Amniotic epithelial cell (primary cell): ENCODE data around the gene GLDC.
A peak's percentile ranks its signal among the peaks of the same experiment; 100 is the strongest.
"Not testable (repeated sequence)": the region's sequence is repeated elsewhere in the genome, so short reads cannot be mapped to it uniquely, and the experiment has no call there.

Source experiments
- DNase-seq: peaks from one replicate; pipeline ENCODE4 v3.0.0-alpha.2; 2010; ENCODE audit warnings: low read depth

Gene GLDC

DNA sequence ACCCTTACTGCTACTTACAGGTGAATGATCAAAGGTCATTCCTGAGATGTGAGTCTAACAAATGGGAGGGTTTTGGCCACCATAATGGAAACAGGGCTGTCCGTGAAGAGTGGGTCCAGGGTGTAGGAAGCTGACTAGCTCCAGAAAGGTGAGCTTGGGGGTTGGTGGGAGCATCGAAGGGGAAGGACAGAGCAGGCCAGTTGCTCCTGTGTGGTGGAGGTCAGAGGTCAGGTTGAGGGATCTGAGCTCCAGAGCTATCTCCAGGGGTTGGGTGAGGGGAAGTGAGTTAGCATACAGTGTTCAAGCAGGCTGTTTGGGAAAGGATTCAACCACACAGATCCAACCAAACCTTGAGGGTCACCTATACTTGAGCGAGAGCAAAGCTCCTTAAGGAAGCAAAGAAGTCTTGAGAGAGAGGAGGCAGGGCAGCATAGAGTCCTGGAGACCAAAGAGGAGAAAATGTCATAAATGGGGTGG lies 18.7 kb upstream of the GLDC start:
- no peak for DNase-seq

- no peak for DNase-seq
Observed at GRCh38 chr9:6660512-6660911, 15.0 kb upstream of the GLDC start.

DNA sequence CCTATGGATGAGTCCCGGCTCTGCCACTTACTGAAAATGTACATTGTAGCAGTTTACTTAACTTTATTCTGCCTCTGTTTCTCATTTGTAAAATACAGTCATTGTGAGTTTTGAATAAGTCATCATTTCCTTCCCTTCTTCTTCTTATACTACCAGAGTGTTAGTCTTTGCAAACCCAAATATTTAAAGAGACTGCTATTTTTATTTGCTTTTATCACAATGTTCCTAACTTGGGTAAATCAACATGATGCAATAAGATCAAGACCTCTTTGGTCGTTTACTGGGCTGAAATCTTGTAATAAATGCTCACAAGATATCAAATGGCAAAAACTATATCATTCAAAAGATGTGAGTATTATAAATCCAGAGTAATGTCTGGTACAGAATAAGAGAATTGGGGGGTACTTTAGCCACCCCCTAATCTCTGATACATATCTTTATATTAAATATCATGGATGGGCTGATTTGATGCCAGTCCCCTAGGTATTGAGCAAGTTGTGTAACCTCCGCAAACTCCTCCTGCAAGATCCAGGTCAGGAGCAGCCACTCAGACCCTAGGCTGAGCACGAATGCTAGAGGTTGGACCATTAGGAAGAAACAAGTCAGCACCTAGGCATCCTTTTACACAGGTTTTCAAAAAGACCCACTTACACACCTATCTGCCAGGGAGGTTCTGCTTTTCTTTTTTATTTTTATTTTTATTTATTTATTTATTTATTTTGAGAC lies 13.3 kb upstream of the GLDC start:
- DNase-seq: no peak

- DNase-seq: no peak
Observed at GRCh38 chr9:6656614-6657300, 11.2 kb upstream of the GLDC start.

DNA sequence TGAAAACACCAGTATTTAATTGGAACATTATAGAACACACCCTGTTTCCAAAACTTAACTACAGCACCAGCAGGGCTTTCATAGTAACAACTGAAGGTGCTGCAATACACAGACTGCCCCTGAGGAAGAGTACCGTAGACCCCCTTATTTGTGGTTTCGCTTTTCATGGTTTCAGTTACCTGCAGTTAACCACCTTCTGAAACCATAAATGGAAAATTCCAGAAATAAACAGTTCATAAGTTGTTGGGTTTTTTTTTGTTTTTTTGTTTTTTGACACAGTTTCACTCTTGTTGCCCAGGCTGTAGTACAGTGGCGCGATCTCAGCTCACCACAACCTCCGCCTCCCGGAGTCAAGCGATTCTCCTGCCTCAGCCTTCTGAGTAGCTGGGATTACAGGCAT lies 9.5 kb upstream of the GLDC start:
- DNase-seq: no peak

DNA sequence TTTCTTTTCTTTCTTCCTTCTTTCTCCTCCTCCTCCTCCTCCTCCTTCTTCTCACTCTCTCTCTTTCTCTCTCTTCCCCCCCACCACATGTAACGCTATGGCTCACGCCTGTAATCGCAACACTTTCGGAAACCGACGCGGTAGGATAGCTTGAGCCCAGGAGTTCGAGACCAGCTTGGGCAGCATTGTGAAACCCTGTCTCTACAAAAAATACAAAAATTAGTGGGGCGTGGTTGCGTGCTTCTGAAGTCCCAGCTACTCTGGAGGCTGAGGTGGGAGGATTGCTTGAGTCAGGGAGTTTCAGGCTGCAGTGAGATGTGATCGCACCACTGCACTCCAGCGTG lies 736 bp upstream of the GLDC start:
- DNase-seq: no peak

DNA sequence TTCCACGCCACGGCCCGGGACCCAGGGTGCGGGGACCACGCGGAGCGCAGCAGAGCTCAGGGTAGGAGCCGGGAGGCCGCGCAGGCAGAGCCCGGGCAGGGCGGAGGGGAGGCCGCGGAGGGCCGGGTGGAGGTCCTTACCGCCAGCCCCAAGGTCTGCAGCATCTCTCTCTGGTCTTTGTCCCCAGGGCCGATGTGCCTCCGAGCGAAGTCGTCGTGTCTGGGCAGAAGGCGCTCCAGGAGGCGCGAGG lies 499 bp downstream of the GLDC start:
- not testable (repeated sequence) for DNase-seq

DNA sequence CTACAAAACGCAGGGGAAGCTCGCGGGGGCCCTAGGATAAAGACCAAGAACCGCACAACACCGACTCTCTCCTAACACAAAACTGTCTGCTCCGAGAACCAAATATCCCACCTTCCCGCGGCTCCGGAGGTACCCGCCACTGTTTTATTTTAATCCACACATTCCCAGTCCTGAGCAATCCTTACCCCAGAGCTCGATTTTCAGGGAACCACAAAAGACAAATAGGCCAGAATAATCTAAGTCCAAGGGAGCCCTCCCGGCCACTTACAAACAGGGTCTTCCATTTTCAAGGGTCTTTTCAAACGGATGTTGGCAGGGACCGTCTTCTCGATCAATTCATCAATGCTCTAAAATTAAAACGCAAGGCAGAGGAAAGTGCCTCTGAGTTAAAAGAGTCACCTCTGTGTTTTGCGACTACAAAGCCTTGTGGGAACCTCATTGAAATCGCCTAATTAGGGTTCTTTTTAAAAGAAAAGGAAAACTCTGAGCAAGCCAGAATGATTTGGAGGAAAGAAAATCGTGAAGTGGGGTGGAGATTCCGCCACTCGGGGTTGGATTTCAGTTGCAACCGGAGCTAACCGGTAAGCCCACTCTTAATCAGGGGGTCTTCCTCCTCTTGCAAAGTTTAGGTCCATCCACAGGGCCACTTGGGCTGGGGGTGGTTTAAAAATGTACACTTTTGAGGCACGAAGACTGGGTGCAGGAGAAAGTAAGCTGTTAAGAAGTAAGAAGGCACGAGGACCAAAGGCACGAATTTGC lies 1.0 kb downstream of the GLDC start:
- no peak for DNase-seq

DNA sequence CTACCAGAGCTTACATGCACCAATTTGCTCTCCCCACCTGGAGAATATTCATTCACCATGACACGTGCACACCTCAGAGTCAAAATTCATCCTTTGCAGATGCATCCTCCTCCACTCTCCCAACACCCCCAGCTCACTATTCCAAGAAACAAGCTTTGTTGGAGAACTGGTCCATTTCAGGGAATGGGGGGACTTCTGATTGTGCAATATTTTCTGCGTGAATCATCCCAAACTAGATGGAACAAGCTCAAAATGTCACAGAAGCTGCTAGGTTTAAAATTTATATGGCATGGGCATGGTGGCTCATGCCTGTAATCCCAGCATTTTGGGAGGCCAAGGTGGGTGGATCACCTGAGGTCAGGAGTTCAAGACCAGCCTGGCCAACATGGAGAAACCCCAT lies 3.6 kb downstream of the GLDC start:
- DNase-seq: no peak

GRCh38 chr9:6641561-6641960 lies 4.0 kb downstream of the GLDC start:
- DNase-seq: peak; percentile 8

DNA sequence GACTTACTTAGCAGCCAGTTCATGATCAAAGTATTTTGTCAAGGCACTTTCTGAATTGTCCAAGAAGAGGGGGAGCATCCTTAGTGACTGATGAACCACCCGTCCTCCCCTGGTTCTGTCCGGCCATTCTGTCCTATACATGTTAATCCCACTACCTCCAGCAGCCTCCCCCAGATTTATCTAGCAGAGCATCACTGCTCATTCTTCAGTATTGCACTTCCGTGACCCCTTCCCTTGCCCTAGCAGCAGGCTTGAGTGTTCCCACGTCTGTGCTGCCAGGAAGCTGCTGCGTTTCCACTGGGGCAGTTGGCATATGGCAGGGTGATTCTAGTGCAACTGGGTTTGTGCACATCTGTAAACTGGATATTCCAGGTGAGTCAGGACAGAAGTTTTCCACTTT lies 4.5 kb downstream of the GLDC start:
- no peak for DNase-seq

- no peak for DNase-seq
Observed at GRCh38 chr9:6640268-6641051, 5.1 kb downstream of the GLDC start.

GRCh38 chr9:6639622-6640021 lies 5.9 kb downstream of the GLDC start:
- DNase-seq: no peak

DNA sequence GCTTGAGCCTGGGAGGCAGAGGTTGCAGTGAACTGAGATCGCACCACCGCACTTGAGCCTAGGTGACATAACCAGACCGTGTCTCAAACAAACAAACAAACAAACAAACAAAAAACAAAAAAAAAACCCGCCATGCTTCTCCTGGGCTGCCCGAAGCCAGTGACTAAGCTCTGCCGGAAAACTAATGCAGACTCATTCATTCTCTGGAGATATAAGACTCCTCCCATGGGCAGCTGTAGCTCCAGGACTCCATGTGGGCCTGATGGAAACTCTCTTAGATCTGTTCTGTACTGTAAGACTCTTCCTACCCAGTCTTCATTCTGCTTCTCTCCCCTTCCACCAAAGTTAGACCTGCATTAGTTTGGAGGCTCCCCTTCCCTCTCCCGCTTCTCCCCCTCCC lies 11.1 kb downstream of the GLDC start:
- no peak for DNase-seq

- DNase-seq: no peak
Observed at GRCh38 chr9:6633378-6633777, 12.2 kb downstream of the GLDC start.

DNA sequence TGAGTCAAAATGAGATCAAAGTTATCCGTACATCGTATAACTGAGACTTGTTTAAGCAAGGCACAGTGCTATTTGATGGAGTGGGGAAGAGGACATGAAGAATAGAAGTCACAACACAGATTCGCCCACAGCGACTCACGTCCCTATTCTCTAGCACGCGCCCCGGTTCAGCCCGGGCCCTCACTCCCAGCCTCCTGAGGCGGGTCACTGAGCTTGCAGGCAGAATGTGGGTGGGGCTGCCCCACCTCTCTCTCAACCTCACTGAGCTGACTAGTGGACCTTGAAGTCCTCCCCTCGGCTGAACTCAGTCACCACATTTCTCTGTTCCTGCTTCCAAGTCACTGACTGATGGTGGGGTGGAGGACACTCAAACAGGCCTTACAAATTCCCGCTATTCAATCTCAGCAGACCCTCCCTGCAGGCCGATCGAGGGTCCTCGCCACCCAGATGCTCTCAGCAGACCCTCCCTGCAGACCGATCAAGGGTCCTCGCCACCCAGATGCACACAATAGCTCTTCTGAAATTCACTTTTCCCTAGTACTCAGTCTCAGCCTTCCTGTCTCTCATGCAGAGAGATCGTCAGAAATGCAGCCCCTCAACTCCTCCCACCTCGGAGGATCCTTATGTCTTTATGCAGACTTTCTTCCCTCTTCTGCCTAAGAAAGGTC lies 12.9 kb downstream of the GLDC start:
- no peak for DNase-seq

GRCh38 chr9:6631207-6631512 lies 14.4 kb downstream of the GLDC start:
- DNase-seq: no peak

DNA sequence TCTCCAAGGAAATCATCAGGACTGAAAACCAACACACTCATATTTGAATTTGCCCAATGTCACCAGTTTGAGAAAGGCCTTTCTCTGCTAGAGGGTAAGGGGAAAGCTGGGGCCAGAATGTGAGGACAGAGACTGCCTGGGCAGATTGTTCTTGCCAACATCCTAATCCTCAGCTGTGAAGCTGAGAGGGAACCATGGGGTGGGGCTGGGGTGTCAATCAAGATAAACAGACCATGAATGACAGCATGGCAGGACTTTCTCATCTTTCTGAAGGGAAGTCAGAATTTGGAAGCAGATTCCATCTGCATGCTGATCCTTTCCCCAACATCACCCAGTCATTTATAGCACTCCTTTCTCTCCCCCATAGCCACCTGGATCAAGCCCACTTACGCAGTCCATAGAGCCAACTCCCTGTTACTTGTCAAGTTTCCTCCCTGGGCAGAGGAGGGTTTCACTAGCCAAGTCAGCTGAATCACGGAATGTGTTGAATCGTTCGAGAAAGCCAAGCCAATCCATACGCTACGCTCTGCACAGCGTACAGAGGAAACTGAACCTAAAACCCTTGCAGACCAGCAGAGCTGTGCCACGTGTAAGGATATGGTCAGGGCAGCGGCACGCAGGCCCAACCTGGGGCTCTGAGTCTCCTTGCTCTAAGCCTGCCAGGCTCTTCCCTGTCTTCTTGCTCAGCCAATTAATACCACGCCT lies 14.9 kb downstream of the GLDC start:
- DNase-seq: no peak

DNA sequence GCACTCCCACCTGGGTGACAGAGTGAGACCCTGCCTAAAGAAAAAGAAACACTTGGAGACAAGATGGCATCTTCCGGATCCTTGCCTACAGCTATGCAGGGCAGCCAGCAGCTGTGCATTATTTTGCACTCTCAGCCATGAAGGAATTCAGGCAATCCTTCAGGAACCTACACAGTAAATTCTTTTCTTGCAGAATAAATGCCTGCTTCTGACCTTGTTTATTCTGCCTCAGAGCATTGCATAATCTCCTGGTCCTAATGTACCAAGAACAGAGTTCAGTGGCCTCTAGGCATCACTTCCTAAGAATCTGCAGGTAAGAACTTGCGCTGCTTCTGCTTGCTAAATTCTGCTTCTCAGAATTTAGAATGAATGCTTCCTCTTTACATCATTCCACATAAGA lies 16.8 kb downstream of the GLDC start:
- DNase-seq: peak; percentile 47

- DNase-seq: no peak
Observed at GRCh38 chr9:6625363-6625762, 20.2 kb downstream of the GLDC start.

- DNase-seq: not testable (repeated sequence)
Observed at GRCh38 chr9:6622784-6623183, 22.7 kb downstream of the GLDC start.

GRCh38 chr9:6620796-6621195 lies 24.7 kb downstream of the GLDC start:
- no peak for DNase-seq
